ENCODE results near the gene TSPAN5. TPM values are rescaled to one million over a fixed set of nuclear protein-coding genes. Genes with fewer than 3 reads are reported as not detected.
"Not testable (repeated sequence)": the region's sequence is repeated elsewhere in the genome, so short reads cannot be mapped to it uniquely, and the experiment has no call there.

Gene TSPAN5
- total RNA-seq, 2 donors from 2014 or later: 19.6 to 22.9 TPM

GRCh38 chr4:98484031-98484430 lies 174.4 kb downstream of the TSPAN5 start:
- no peak for DNase-seq
- Mint-ChIP-seq H3K27me3 (ENCODE audit: low read depth) (no peaks in the 10 kb centered on the region), H3K4me1 (ENCODE audit: low read depth) (peaks cover 91% of the 10 kb centered on the region), H3K4me3 (peak overlapping the region; percentile 80 to 86), H3K9me3 (no peaks in the 10 kb centered on the region), H3K36me3 (ENCODE audit: insufficient read depth in 2 of 2) (peaks cover 4 to 6% of the 10 kb centered on the region in 2 donors), H3K27ac (peak overlapping the region; percentile 88)
- no peak for ATAC-seq (replicated peaks in 1 of 2)

GRCh38 chr4:98482847-98483806 lies 175.3 kb downstream of the TSPAN5 start:
- peak overlapping the region; percentile 80 to 86 for H3K4me3 Mint-ChIP-seq
- peaks cover 93% of the 10 kb centered on the region for H3K4me1 Mint-ChIP-seq (ENCODE audit: low read depth)
- H3K27me3 Mint-ChIP-seq (ENCODE audit: low read depth): no peaks in the 10 kb centered on the region
- peak overlapping the region; percentile 95 for H3K27ac Mint-ChIP-seq
- peaks cover 7 to 9% of the 10 kb centered on the region in 2 donors for H3K36me3 Mint-ChIP-seq (ENCODE audit: insufficient read depth in 2 of 2)
- no peaks in the 10 kb centered on the region for H3K9me3 Mint-ChIP-seq
- DNase-seq (peak; percentile 69 to 71), ATAC-seq (replicated peaks in 1 of 2) (peak; percentile 84 to 85)

GRCh38 chr4:98482503-98482846 lies 175.9 kb downstream of the TSPAN5 start:
- Mint-ChIP-seq H3K27me3 (ENCODE audit: low read depth) (no peaks in the 10 kb centered on the region), H3K27ac (peak overlapping the region; percentile 95), H3K36me3 (ENCODE audit: insufficient read depth in 2 of 2) (peaks cover 7 to 10% of the 10 kb centered on the region in 2 donors), H3K4me1 (ENCODE audit: low read depth) (peaks cover 92% of the 10 kb centered on the region), H3K4me3 (peak overlapping the region; percentile 80 to 86), H3K9me3 (no peaks in the 10 kb centered on the region)
- ATAC-seq (replicated peaks in 1 of 2) (no peak), DNase-seq (no peak)

GRCh38 chr4:98481167-98481566 lies 177.2 kb downstream of the TSPAN5 start:
- Mint-ChIP-seq H3K9me3 (no peaks in the 10 kb centered on the region), H3K4me1 (ENCODE audit: low read depth) (peaks cover 82% of the 10 kb centered on the region), H3K27me3 (ENCODE audit: low read depth) (no peaks in the 10 kb centered on the region), H3K27ac (peak overlapping the region; percentile 95), H3K4me3 (peak overlapping the region; percentile 26 to 35), H3K36me3 (ENCODE audit: insufficient read depth in 2 of 2) (peaks cover 8 to 14% of the 10 kb centered on the region in 2 donors)
- ATAC-seq (replicated peaks in 1 of 2) (no peak), DNase-seq (no peak)

GRCh38 chr4:98480535-98480934 lies 177.9 kb downstream of the TSPAN5 start:
- peak overlapping the region in 1 of 2 donors; percentile 20 for H3K4me3 Mint-ChIP-seq
- no peak for DNase-seq
- ATAC-seq (replicated peaks in 1 of 2): no peak
- H3K9me3 Mint-ChIP-seq: no peaks in the 10 kb centered on the region
- H3K27me3 Mint-ChIP-seq (ENCODE audit: low read depth): no peaks in the 10 kb centered on the region
- peaks cover 76% of the 10 kb centered on the region for H3K4me1 Mint-ChIP-seq (ENCODE audit: low read depth)
- H3K36me3 Mint-ChIP-seq (ENCODE audit: insufficient read depth in 2 of 2): peaks cover 9 to 14% of the 10 kb centered on the region in 2 donors
- no peak overlapping the region for H3K27ac Mint-ChIP-seq

- H3K9me3 Mint-ChIP-seq; H3K27me3 Mint-ChIP-seq (ENCODE audit: low read depth); DNase-seq; ATAC-seq (replicated peaks in 1 of 2): not testable (repeated sequence)
- peaks cover 10 to 19% of the 10 kb centered on the region in 2 donors for H3K36me3 Mint-ChIP-seq (ENCODE audit: insufficient read depth in 2 of 2)
- H3K27ac Mint-ChIP-seq: peak overlapping the region; percentile 69
- H3K4me3 Mint-ChIP-seq: peak overlapping the region; percentile 46 to 65
- H3K4me1 Mint-ChIP-seq (ENCODE audit: low read depth): peaks cover 76% of the 10 kb centered on the region
These were observed 178.8 kb downstream of the TSPAN5 start for GRCh38 chr4:98479590-98479989.

GRCh38 chr4:98476891-98477290 lies 181.5 kb downstream of the TSPAN5 start:
- Mint-ChIP-seq H3K4me1 (ENCODE audit: low read depth) (peaks cover 67% of the 10 kb centered on the region), H3K27me3 (ENCODE audit: low read depth) (no peaks in the 10 kb centered on the region), H3K27ac (no peak overlapping the region), H3K4me3 (no peak overlapping the region), H3K9me3 (no peaks in the 10 kb centered on the region), H3K36me3 (ENCODE audit: insufficient read depth in 2 of 2) (peaks cover 14 to 25% of the 10 kb centered on the region in 2 donors)
- DNase-seq (no peak), ATAC-seq (replicated peaks in 1 of 2) (no peak)

GRCh38 chr4:98474408-98474844 lies 184.0 kb downstream of the TSPAN5 start:
- no peak overlapping the region for H3K4me3 Mint-ChIP-seq
- H3K27me3 Mint-ChIP-seq (ENCODE audit: low read depth): no peaks in the 10 kb centered on the region
- peak; percentile 64 to 75 for ATAC-seq (replicated peaks in 1 of 2)
- peak; percentile 14 to 24 for DNase-seq
- H3K36me3 Mint-ChIP-seq (ENCODE audit: insufficient read depth in 2 of 2): peaks cover 19 to 30% of the 10 kb centered on the region in 2 donors
- H3K4me1 Mint-ChIP-seq (ENCODE audit: low read depth): peaks cover 61% of the 10 kb centered on the region
- no peaks in the 10 kb centered on the region for H3K9me3 Mint-ChIP-seq
- peak overlapping the region; percentile 3 for H3K27ac Mint-ChIP-seq

GRCh38 chr4:98473046-98473445 lies 185.4 kb downstream of the TSPAN5 start:
- Mint-ChIP-seq H3K9me3 (no peaks in the 10 kb centered on the region), H3K27me3 (ENCODE audit: low read depth) (no peaks in the 10 kb centered on the region), H3K27ac (no peak overlapping the region), H3K36me3 (ENCODE audit: insufficient read depth in 2 of 2) (peaks cover 16 to 27% of the 10 kb centered on the region in 2 donors), H3K4me1 (ENCODE audit: low read depth) (peaks cover 47% of the 10 kb centered on the region), H3K4me3 (no peak overlapping the region)
- DNase-seq: no peak
- peak in 1 of 2 donors; percentile 20 for ATAC-seq (replicated peaks in 1 of 2)

- no peaks in the 10 kb centered on the region for H3K9me3 Mint-ChIP-seq
- ATAC-seq (replicated peaks in 1 of 2): no peak
- no peaks in the 10 kb centered on the region for H3K27me3 Mint-ChIP-seq (ENCODE audit: low read depth)
- H3K36me3 Mint-ChIP-seq (ENCODE audit: insufficient read depth in 2 of 2): peaks cover 14 to 23% of the 10 kb centered on the region in 2 donors
- H3K27ac Mint-ChIP-seq: no peak overlapping the region
- peaks cover 57% of the 10 kb centered on the region for H3K4me1 Mint-ChIP-seq (ENCODE audit: low read depth)
- no peak overlapping the region for H3K4me3 Mint-ChIP-seq
- no peak for DNase-seq
These were observed 187.6 kb downstream of the TSPAN5 start for GRCh38 chr4:98470831-98471230.

- DNase-seq: no peak
- ATAC-seq (replicated peaks in 1 of 2): no peak
- peaks cover 58% of the 10 kb centered on the region for H3K4me1 Mint-ChIP-seq (ENCODE audit: low read depth)
- no peaks in the 10 kb centered on the region for H3K9me3 Mint-ChIP-seq
- no peak overlapping the region for H3K4me3 Mint-ChIP-seq
- H3K36me3 Mint-ChIP-seq (ENCODE audit: insufficient read depth in 2 of 2): peaks cover 14 to 20% of the 10 kb centered on the region in 2 donors
- H3K27ac Mint-ChIP-seq: peak overlapping the region; percentile 18
- no peaks in the 10 kb centered on the region for H3K27me3 Mint-ChIP-seq (ENCODE audit: low read depth)
These were observed 188.0 kb downstream of the TSPAN5 start for GRCh38 chr4:98470366-98470765.

- Mint-ChIP-seq H3K9me3 (no peaks in the 10 kb centered on the region), H3K27ac (no peak overlapping the region), H3K36me3 (ENCODE audit: insufficient read depth in 2 of 2) (peaks cover 12 to 18% of the 10 kb centered on the region in 2 donors), H3K4me3 (no peak overlapping the region), H3K27me3 (ENCODE audit: low read depth) (no peaks in the 10 kb centered on the region), H3K4me1 (ENCODE audit: low read depth) (peaks cover 54% of the 10 kb centered on the region)
- no peak for ATAC-seq (replicated peaks in 1 of 2)
- DNase-seq: no peak
These were observed 188.6 kb downstream of the TSPAN5 start for GRCh38 chr4:98469771-98470170.

- Mint-ChIP-seq H3K4me1 (ENCODE audit: low read depth) (peaks cover 44% of the 10 kb centered on the region), H3K27ac (no peak overlapping the region), H3K27me3 (ENCODE audit: low read depth) (no peaks in the 10 kb centered on the region), H3K9me3 (no peaks in the 10 kb centered on the region), H3K36me3 (ENCODE audit: insufficient read depth in 2 of 2) (peaks cover 12 to 18% of the 10 kb centered on the region in 2 donors), H3K4me3 (no peak overlapping the region)
- DNase-seq: no peak
- ATAC-seq (replicated peaks in 1 of 2): no peak
These were observed 189.7 kb downstream of the TSPAN5 start for GRCh38 chr4:98468709-98469108.

Measured in activated T-cell treated with anti-CD3 and anti-CD28 coated beads, Interleukin-2, amount 50 U/mL, for 72 hours (primary cell).